ENCODE data around the gene SEMA6A. TPM values are rescaled to one million over a fixed set of nuclear protein-coding genes. Genes with fewer than 3 reads are reported as not detected.

Gene SEMA6A
- total RNA-seq, 2 donors from 2014 or later, result 7.4 to 11.4 TPM

DNA sequence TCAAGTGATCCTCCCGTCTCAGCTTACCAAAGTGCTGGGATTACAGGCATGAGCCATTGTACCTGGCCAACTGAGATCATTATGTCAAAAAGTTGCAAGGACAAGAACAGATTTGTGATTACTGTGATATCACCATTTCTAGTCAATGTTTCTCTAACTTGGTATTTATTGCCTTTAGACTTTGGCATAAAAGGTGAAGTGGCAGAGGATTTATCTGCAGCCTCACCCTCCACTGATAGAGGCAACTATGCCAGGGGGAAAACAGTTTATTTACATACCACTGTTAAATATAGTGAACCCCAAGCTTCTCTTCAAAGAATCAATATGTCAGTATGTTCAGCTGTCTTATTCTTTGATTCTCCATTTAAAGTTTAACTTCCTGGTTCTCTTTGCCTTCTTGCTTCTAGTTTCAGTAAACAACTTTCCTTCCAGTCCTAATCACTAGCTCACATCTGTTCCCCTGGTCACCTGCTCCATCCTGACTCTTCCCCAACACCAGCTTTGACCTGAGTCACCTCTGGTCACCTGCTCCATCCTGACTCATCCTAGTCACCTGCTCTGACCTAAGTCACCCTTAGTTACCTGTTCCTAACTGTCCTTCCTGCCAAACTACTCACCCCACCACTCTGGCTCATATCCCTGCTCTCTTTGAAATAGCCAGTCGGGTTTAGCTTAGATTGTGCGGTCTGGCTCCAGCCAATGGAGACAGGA lies 29.9 kb downstream of the SEMA6A start:
- Histone ChIP-seq H3K27ac (no peak overlapping the region), H3K9me3 (peaks cover 16% of the 10 kb centered on the region), H3K27me3 (replicated peaks; ENCODE audit: insufficient read depth) (no peaks in the 10 kb centered on the region), H3K4me3 (no peak overlapping the region), H3K36me3 (no peaks in the 10 kb centered on the region), H3K4me1 (ENCODE audit: control insufficient read depth in 1 of 2, low read depth in 2 of 2) (no peaks in the 10 kb centered on the region)
- no peak for TF ChIP-seq CTCF (IDR thresholded peaks at IDR 0.05)
- DNase-seq (ENCODE audit: low spot score), result no peak
- ATAC-seq (ENCODE audit: insufficient number of reproducible peaks, low FRiP score, low read depth), result no peak

DNA sequence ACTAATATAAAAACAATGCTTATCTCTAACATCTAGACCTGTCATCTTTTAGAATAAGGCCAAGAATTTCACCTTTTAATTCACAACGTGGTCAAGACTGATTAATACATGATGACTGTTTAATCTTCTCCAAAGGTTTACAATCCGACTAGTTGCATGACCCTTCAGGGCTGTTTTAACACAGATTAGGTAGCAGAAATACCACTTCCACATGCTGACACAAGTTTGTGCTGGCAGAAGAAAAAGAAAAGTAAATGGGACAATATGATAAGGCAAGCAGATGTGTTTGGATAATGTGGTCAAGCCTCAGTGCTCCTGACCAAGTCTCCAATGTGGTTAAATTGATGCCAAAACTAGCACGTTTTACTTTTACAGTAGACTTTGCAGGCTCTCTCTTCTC lies 31.1 kb downstream of the SEMA6A start:
- ATAC-seq (ENCODE audit: insufficient number of reproducible peaks, low FRiP score, low read depth) (no peak), DNase-seq (ENCODE audit: low spot score) (no peak)
- no peak for TF ChIP-seq CTCF (IDR thresholded peaks at IDR 0.05)
- Histone ChIP-seq H3K27me3 (replicated peaks; ENCODE audit: insufficient read depth) (no peaks in the 10 kb centered on the region), H3K9me3 (peaks cover 16% of the 10 kb centered on the region), H3K4me3 (no peak overlapping the region), H3K27ac (no peak overlapping the region), H3K4me1 (ENCODE audit: control insufficient read depth in 1 of 2, low read depth in 2 of 2) (no peaks in the 10 kb centered on the region), H3K36me3 (no peaks in the 10 kb centered on the region)

DNA sequence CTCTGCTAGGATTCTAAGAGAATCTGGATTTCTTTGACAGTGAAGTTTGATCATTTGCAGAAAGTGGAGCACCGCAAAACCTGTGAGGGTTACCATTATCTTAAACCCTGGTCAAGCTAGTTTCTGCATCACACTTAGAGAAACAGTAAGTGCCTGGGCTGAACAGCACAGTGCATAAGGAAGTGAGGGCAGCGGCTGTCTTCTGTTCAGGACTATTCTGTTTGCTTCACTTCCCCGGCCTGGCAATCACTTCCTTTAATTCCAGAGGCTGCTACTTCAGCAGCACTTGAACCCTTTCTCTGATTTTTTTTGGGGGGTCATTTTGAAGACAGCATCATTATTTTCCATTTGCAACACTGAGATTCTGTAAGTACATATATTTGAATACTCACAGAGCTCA lies 32.0 kb downstream of the SEMA6A start:
- Histone ChIP-seq H3K27me3 (replicated peaks; ENCODE audit: insufficient read depth) (no peaks in the 10 kb centered on the region), H3K4me1 (ENCODE audit: control insufficient read depth in 1 of 2, low read depth in 2 of 2) (no peaks in the 10 kb centered on the region), H3K36me3 (no peaks in the 10 kb centered on the region), H3K27ac (no peak overlapping the region), H3K9me3 (peaks cover 16% of the 10 kb centered on the region), H3K4me3 (no peak overlapping the region)
- no peak for TF ChIP-seq CTCF (IDR thresholded peaks at IDR 0.05)
- DNase-seq (ENCODE audit: low spot score) (no peak), ATAC-seq (ENCODE audit: insufficient number of reproducible peaks, low FRiP score, low read depth) (no peak)

DNA sequence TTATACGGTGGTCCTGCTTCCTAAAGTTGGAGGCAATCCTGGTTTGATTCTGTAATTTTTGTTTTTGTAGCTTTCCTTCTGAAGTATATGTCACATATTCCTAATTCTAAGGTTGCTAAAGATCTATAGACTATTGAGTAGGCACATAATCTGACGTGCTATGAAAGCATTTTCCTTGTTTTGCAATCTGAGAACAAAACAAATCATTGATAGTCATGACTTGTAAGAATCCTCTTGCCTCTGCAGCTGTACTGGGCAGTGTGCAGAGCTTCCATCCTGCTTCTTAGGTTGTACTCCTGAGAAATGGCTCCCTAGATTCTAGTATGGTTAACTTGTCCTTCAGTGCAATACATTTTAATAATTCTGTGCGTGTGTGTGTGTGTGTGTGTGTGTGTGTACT lies 35.4 kb downstream of the SEMA6A start:
- TF ChIP-seq CTCF (IDR thresholded peaks at IDR 0.05), result no peak

GRCh38 chr5:116536316-116537083 lies 38.1 kb downstream of the SEMA6A start:
- ATAC-seq (ENCODE audit: insufficient number of reproducible peaks, low FRiP score, low read depth) (no peak), DNase-seq (ENCODE audit: low spot score) (no peak)
- Histone ChIP-seq H3K27me3 (replicated peaks; ENCODE audit: insufficient read depth) (no peaks in the 10 kb centered on the region), H3K9me3 (no peaks in the 10 kb centered on the region), H3K27ac (no peak overlapping the region), H3K4me1 (ENCODE audit: control insufficient read depth in 1 of 2, low read depth in 2 of 2) (no peaks in the 10 kb centered on the region), H3K36me3 (no peaks in the 10 kb centered on the region), H3K4me3 (no peak overlapping the region)
- TF ChIP-seq CTCF (IDR thresholded peaks at IDR 0.05), result no peak

More for the DNA sequence above, 35.4 kb downstream of the SEMA6A start:
- Histone ChIP-seq H3K4me3 (no peak overlapping the region), H3K27ac (no peak overlapping the region), H3K9me3 (no peaks in the 10 kb centered on the region), H3K4me1 (ENCODE audit: control insufficient read depth in 1 of 2, low read depth in 2 of 2) (no peaks in the 10 kb centered on the region), H3K27me3 (replicated peaks; ENCODE audit: insufficient read depth) (no peaks in the 10 kb centered on the region), H3K36me3 (no peaks in the 10 kb centered on the region)
- ATAC-seq (ENCODE audit: insufficient number of reproducible peaks, low FRiP score, low read depth) (no peak), DNase-seq (ENCODE audit: low spot score) (no peak)
